Measurements from ENCODE around the gene AMDHD2. TPM values are rescaled to one million over a fixed set of nuclear protein-coding genes. Genes with fewer than 3 reads are reported as not detected.

Gene AMDHD2
- total and polyA plus RNA-seq, 7 donors = 5.4 to 12.6 (median 9.4) TPM

- intact Hi-C loops (cut with DNase I) = loop anchor here in 1 of 2 donors (5.0 kb wide), 1 partner anchor 329 kb away; the partner anchor contains the start of gene TRAF7
- H3K4me3 ChIP-seq = no peak overlapping the region
- WGBS, 3 donors = 70 to 84% (median 75%) methylated on average over 31 to 33 of the region's 33 CpGs
- ATAC-seq (no peak), DNase-seq (no peak)
- H3K27ac ChIP-seq = no peak overlapping the region
- H3K27me3 ChIP-seq (ENCODE audit: insufficient read depth in 3 of 3, low read length in 2 of 3) = no peaks in the 10 kb centered on the region
- TF ChIP-seq, protein P1, sequence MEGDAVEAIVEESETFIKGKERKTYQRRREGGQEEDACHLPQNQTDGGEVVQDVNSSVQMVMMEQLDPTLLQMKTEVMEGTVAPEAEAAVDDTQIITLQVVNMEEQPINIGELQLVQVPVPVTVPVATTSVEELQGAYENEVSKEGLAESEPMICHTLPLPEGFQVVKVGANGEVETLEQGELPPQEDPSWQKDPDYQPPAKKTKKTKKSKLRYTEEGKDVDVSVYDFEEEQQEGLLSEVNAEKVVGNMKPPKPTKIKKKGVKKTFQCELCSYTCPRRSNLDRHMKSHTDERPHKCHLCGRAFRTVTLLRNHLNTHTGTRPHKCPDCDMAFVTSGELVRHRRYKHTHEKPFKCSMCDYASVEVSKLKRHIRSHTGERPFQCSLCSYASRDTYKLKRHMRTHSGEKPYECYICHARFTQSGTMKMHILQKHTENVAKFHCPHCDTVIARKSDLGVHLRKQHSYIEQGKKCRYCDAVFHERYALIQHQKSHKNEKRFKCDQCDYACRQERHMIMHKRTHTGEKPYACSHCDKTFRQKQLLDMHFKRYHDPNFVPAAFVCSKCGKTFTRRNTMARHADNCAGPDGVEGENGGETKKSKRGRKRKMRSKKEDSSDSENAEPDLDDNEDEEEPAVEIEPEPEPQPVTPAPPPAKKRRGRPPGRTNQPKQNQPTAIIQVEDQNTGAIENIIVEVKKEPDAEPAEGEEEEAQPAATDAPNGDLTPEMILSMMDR (IDR thresholded peaks at IDR 0.05) = no peak
- no peaks in the 10 kb centered on the region for H3K36me3 ChIP-seq (ENCODE audit: insufficient read depth in 1 of 2, low read depth in 1 of 2)
- peaks cover 38% of the 10 kb centered on the region for H3K4me1 ChIP-seq
- H3K9me3 ChIP-seq = no peaks in the 10 kb centered on the region
Measured at GRCh38 chr16:2485811-2486507, 34.2 kb upstream of the AMDHD2 start.

DNA sequence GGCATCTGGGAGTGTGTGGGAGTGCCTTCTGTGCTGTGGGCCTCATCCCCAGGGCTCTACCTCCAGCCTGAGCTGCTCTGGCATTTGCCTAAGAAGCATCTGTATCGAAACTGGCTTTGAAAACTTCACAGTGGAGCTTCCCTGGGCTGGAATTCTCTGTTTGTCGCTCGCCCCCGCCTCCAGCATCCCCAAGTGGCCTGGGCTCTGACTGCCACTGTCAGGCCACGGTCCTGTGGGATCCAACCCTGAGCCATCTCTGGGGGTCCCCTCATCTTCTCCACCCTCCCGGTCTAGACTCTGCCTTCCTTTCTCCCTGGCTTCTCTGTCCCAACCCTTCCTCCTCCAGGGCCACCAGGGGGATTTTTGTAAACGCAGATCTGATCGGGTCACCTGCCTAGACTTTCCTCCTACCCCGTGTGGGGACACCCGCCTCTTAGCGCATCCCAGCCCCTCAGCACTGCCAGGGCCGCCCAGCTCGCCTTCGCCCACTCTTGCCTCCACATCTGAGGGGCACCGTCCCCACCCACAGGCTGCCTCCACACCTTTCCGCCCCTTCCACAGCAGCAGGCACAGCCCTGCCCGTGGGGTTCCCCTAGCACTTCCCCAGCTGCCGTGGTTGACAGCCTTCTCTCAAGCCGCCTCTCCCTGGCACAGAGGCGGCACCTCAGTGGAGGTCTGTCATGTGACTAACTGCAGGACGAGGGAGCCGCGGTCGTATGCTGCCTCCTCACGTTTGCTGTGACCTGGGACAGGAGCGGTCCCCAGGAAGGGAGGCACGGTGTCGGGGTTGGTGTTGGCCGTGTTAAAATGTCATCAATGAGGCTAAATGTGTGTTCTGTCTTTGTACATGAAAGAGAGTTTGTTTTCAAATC lies 33.3 kb upstream of the AMDHD2 start:
- H3K4me1 ChIP-seq = peaks cover 36% of the 10 kb centered on the region
- H3K27me3 ChIP-seq (ENCODE audit: insufficient read depth in 3 of 3, low read length in 2 of 3) = no peaks in the 10 kb centered on the region
- ATAC-seq (peak; percentile 58 to 74 (median 64)), DNase-seq (peak in 1 of 2 donors; percentile 79)
- TF ChIP-seq, protein P1 (IDR thresholded peaks at IDR 0.05) = peak; percentile 25
- H3K27ac ChIP-seq = no peak overlapping the region
- intact Hi-C loops (cut with DNase I) = loop anchor here in 1 of 2 donors (5.0 kb wide), 1 partner anchor 330 kb away; the partner anchor contains the start of gene TRAF7
- H3K4me3 ChIP-seq = peak overlapping the region; percentile 2
- WGBS, 3 donors = 60 to 72% (median 62%) methylated on average over 29 of the region's 29 CpGs
- no peaks in the 10 kb centered on the region for H3K36me3 ChIP-seq (ENCODE audit: insufficient read depth in 1 of 2, low read depth in 1 of 2)
- H3K9me3 ChIP-seq = no peaks in the 10 kb centered on the region

DNA sequence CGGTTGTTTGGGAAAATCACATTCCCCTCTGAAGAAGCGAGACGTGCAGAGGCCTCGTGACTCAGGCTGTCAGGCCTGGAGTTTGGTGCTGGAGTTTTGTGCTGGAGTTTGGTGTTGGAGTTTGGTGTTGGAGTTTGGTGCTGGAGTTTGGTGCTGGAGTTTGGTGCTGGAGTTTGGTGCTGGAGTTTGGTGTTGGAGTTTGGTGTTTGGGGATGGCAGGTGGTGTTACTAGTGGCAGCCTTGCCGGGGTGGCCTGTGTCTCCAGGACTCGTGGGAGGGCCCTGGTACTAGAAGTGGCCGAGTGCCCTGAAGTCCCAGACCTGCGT lies 32.7 kb upstream of the AMDHD2 start:
- ATAC-seq = no peak
- no peak for DNase-seq

GRCh38 chr16:2487903-2488531 lies 32.2 kb upstream of the AMDHD2 start:
- Histone ChIP-seq H3K4me3 (no peak overlapping the region), H3K27me3 (ENCODE audit: insufficient read depth in 3 of 3, low read length in 2 of 3) (no peaks in the 10 kb centered on the region), H3K36me3 (ENCODE audit: insufficient read depth in 1 of 2, low read depth in 1 of 2) (no peaks in the 10 kb centered on the region), H3K9me3 (no peaks in the 10 kb centered on the region), H3K27ac (no peak overlapping the region), H3K4me1 (peaks cover 27% of the 10 kb centered on the region)
- TF ChIP-seq, protein P1 (IDR thresholded peaks at IDR 0.05) = no peak
- DNase-seq (no peak), ATAC-seq (no peak)
- intact Hi-C loops (cut with DNase I) = loop anchor here in 1 of 2 donors (5.0 kb wide), 1 partner anchor 331 kb away; the partner anchor contains the start of gene TRAF7
- WGBS, 3 donors = 75 to 82% (median 79%) methylated on average over 14 to 15 of the region's 15 CpGs

More for the DNA sequence above, 32.7 kb upstream of the AMDHD2 start:
- H3K4me1 ChIP-seq = peaks cover 30% of the 10 kb centered on the region
- no peaks in the 10 kb centered on the region for H3K27me3 ChIP-seq (ENCODE audit: insufficient read depth in 3 of 3, low read length in 2 of 3)
- TF ChIP-seq, protein P1 (IDR thresholded peaks at IDR 0.05) = no peak
- H3K36me3 ChIP-seq (ENCODE audit: insufficient read depth in 1 of 2, low read depth in 1 of 2) = no peaks in the 10 kb centered on the region
- intact Hi-C loops (cut with DNase I) = loop anchor here in 1 of 2 donors (5.0 kb wide), 1 partner anchor 330 kb away; the partner anchor contains the start of gene TRAF7
- WGBS, 3 donors = 54 to 73% (median 57%) methylated on average over 7 to 8 of the region's 8 CpGs
- H3K4me3 ChIP-seq = peak overlapping the region; percentile 2
- no peaks in the 10 kb centered on the region for H3K9me3 ChIP-seq
- H3K27ac ChIP-seq = no peak overlapping the region

All from psoas muscle (tissue), 8 donors.